GM13976 (cell line): ENCODE results near the gene ARMH2.
"Not testable (repeated sequence)": the region's sequence is repeated elsewhere in the genome, so short reads cannot be mapped to it uniquely, and the experiment has no call there.

Source experiments
- DNase-seq: peaks from one replicate; pipeline ENCODE4 v3.0.0; 2012; ENCODE audit warnings: low spot score
- in situ Hi-C: fragments of 300-500 bp; cut with MboI; formaldehyde crosslinking; loops from one replicate; pipeline ENCODE4 v1.12.0; 2022; ENCODE audit warnings: low sequenced_read_pairs, mixed read lengths, inconsistent platforms; ENCODE audit not compliant: unreplicated experiment
- TF ChIP-seq, protein P1 (sequence below): IDR thresholded peaks from 2 replicates; pipeline ENCODE4 v1.5.1; 2012; ENCODE audit warnings: borderline replicate concordance, mild to moderate bottlenecking; ENCODE audit not compliant: insufficient read depth; ENCODE audit errors: extremely low read depth, missing control alignments, control extremely low read depth

Gene ARMH2

DNA sequence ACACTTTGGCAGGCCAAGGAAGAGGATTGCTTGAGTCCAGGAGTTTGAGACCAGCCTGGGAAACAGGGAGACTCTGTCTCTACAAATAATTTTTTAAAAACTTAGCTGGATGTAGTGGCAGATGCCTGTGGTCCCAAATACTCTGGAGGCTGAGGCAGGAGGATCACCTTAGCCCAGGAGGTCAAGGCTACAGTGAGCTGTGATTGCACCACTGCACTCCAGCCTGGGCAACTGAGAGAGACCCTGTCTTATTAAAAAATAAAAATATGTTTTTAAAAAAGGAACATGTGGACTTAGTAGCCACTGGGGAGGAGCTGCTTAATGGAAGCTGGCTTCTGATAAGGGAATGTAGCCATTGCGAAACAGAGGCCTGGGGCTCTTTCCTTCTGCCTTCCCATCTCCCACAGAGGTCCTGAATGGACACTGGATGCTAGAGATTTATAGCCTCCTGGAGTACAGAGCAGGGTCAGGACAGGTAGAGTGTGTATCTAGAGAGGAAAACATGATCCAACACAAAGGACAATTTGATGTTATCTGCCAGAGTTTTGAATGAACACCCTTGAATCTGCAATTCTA lies 45.7 kb downstream of the ARMH2 start:
- TF ChIP-seq, protein P1, sequence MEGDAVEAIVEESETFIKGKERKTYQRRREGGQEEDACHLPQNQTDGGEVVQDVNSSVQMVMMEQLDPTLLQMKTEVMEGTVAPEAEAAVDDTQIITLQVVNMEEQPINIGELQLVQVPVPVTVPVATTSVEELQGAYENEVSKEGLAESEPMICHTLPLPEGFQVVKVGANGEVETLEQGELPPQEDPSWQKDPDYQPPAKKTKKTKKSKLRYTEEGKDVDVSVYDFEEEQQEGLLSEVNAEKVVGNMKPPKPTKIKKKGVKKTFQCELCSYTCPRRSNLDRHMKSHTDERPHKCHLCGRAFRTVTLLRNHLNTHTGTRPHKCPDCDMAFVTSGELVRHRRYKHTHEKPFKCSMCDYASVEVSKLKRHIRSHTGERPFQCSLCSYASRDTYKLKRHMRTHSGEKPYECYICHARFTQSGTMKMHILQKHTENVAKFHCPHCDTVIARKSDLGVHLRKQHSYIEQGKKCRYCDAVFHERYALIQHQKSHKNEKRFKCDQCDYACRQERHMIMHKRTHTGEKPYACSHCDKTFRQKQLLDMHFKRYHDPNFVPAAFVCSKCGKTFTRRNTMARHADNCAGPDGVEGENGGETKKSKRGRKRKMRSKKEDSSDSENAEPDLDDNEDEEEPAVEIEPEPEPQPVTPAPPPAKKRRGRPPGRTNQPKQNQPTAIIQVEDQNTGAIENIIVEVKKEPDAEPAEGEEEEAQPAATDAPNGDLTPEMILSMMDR = no peak
- no peak for DNase-seq
- in situ Hi-C loops = no loop called here

GRCh38 chr6:24752503-24752902 lies 46.2 kb downstream of the ARMH2 start:
- DNase-seq = no peak
- TF ChIP-seq, protein P1 = no peak
- in situ Hi-C loops = no loop called here

- in situ Hi-C loops, DNase-seq: not testable (repeated sequence)
These were observed 47.8 kb downstream of the ARMH2 start for GRCh38 chr6:24750878-24751277.

DNA sequence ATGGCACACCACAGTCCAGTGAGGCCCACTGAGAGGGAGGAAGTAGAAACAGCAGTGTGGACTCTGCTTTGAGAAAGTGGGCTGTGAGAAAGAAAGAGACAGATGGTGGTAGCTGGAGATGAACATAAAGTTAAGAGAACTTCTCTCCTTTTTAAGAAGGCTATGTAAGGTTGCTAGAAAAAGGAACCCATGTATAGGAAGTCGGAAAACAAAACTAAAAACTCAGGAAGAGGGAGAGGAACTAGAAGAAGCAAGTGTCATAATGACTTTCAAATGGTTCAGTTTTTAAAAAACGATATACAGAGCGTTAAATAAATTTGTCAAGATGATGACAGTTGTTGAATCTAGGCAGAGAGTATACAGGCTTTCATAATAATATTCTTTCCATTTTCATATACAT lies 49.4 kb downstream of the ARMH2 start:
- TF ChIP-seq, protein P1 = no peak
- no peak for DNase-seq
- in situ Hi-C loops = no loop called here
